ENCODE measurements around the gene DIPK1C. TPM values are rescaled to one million over a fixed set of nuclear protein-coding genes. Genes with fewer than 3 reads are reported as not detected.

Gene DIPK1C
- total RNA-seq, 1 donor from 2014 or later: 5.2 TPM

- no peak overlapping the region for H3K9ac ChIP-seq (ENCODE audit: low read depth in 1 of 3, low read length in 3 of 3)
- no peak overlapping the region for H3K4me3 ChIP-seq (ENCODE audit: low read length in 3 of 3)
- H3K4me1 ChIP-seq (ENCODE audit: control insufficient read depth in 3 of 3, insufficient read depth in 3 of 3, low read length in 3 of 3): peaks cover 1 to 3% (median 3%) of the 10 kb centered on the region in 3 donors
- H3K9me3 ChIP-seq (ENCODE audit: control insufficient read depth in 3 of 3, low read length in 3 of 3): peaks cover 0 to 3% (median 0%) of the 10 kb centered on the region in 3 donors
- H3K36me3 ChIP-seq (ENCODE audit: control insufficient read depth in 3 of 3, insufficient read depth in 3 of 3, low read length in 3 of 3): no peaks in the 10 kb centered on the region
- peaks cover 0 to 5% (median 0%) of the 10 kb centered on the region in 3 donors for H3K27me3 ChIP-seq (ENCODE audit: control insufficient read depth in 3 of 3, insufficient read depth in 3 of 3, low read length in 3 of 3)
- no peak overlapping the region for H3K27ac ChIP-seq (ENCODE audit: low read depth, low read length)
These were observed 26.1 kb downstream of the DIPK1C start for GRCh38 chr18:74430806-74431571.

DNA sequence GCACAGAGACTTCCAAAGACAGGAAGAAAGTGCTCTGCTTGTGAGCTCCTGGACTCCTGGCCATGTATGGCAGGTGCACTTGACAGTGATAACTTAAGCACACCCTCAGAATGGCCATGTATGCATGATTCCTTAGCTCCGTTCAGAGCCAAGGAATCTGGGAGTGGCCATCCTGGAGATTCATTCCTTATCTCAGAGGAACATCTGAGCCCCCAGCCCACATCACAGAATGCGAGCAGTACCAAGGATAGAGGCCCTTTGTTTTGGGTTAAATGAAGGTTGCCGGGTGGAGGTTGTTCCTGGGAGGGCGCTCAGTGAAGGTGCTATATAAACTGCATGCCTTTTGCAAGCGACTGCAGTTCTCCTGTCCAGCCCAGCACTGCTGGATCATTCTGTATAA is 26.9 kb downstream of the DIPK1C start:
- Histone ChIP-seq H3K27ac (ENCODE audit: low read depth, low read length) (no peak overlapping the region), H3K27me3 (ENCODE audit: control insufficient read depth in 3 of 3, insufficient read depth in 3 of 3, low read length in 3 of 3) (peaks cover 0 to 5% (median 0%) of the 10 kb centered on the region in 3 donors), H3K36me3 (ENCODE audit: control insufficient read depth in 3 of 3, insufficient read depth in 3 of 3, low read length in 3 of 3) (no peaks in the 10 kb centered on the region), H3K9me3 (ENCODE audit: control insufficient read depth in 3 of 3, low read length in 3 of 3) (peaks cover 0 to 3% (median 0%) of the 10 kb centered on the region in 3 donors), H3K9ac (ENCODE audit: low read depth in 1 of 3, low read length in 3 of 3) (no peak overlapping the region), H3K4me1 (ENCODE audit: control insufficient read depth in 3 of 3, insufficient read depth in 3 of 3, low read length in 3 of 3) (no peaks in the 10 kb centered on the region), H3K4me3 (ENCODE audit: low read length in 3 of 3) (no peak overlapping the region)

DNA sequence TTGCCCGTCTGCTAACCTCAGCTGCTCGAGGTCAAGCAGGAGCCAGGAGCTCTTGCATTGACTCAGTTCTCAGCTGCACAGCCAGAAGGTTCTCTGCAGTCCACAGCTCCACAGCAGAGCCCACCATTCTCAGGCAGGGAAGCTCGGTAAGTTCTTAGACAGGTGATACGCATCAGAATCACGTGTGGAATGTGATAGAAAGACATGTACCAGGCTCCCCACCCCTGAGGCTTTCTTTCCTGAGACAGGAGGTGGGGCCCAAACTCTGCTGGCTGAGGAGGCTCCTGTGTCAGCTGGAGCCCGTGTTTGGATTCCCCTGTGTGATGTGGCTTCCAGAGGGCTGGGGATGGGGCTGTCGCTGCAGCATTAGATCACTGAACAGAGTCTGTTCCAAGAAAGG is 28.0 kb downstream of the DIPK1C start:
- Histone ChIP-seq H3K4me1 (ENCODE audit: control insufficient read depth in 3 of 3, insufficient read depth in 3 of 3, low read length in 3 of 3) (no peaks in the 10 kb centered on the region), H3K9ac (ENCODE audit: low read depth in 1 of 3, low read length in 3 of 3) (no peak overlapping the region), H3K9me3 (ENCODE audit: control insufficient read depth in 3 of 3, low read length in 3 of 3) (peaks cover 0 to 3% (median 2%) of the 10 kb centered on the region in 3 donors), H3K4me3 (ENCODE audit: low read length in 3 of 3) (no peak overlapping the region), H3K27me3 (ENCODE audit: control insufficient read depth in 3 of 3, insufficient read depth in 3 of 3, low read length in 3 of 3) (peaks cover 0 to 5% (median 0%) of the 10 kb centered on the region in 3 donors), H3K27ac (ENCODE audit: low read depth, low read length) (no peak overlapping the region), H3K36me3 (ENCODE audit: control insufficient read depth in 3 of 3, insufficient read depth in 3 of 3, low read length in 3 of 3) (no peaks in the 10 kb centered on the region)

- Histone ChIP-seq H3K4me3 (ENCODE audit: low read length in 3 of 3) (no peak overlapping the region), H3K9me3 (ENCODE audit: control insufficient read depth in 3 of 3, low read length in 3 of 3) (peaks cover 0 to 3% (median 2%) of the 10 kb centered on the region in 3 donors), H3K9ac (ENCODE audit: low read depth in 1 of 3, low read length in 3 of 3) (no peak overlapping the region), H3K4me1 (ENCODE audit: control insufficient read depth in 3 of 3, insufficient read depth in 3 of 3, low read length in 3 of 3) (no peaks in the 10 kb centered on the region), H3K27ac (ENCODE audit: low read depth, low read length) (no peak overlapping the region), H3K36me3 (ENCODE audit: control insufficient read depth in 3 of 3, insufficient read depth in 3 of 3, low read length in 3 of 3) (no peaks in the 10 kb centered on the region), H3K27me3 (ENCODE audit: control insufficient read depth in 3 of 3, insufficient read depth in 3 of 3, low read length in 3 of 3) (peaks cover 0 to 5% (median 0%) of the 10 kb centered on the region in 3 donors)
These were observed 29.5 kb downstream of the DIPK1C start for GRCh38 chr18:74427442-74428112.

- no peak overlapping the region for H3K27ac ChIP-seq (ENCODE audit: low read depth, low read length)
- no peaks in the 10 kb centered on the region for H3K36me3 ChIP-seq (ENCODE audit: control insufficient read depth in 3 of 3, insufficient read depth in 3 of 3, low read length in 3 of 3)
- H3K9me3 ChIP-seq (ENCODE audit: control insufficient read depth in 3 of 3, low read length in 3 of 3): peaks cover 0 to 3% (median 2%) of the 10 kb centered on the region in 3 donors
- no peak overlapping the region for H3K9ac ChIP-seq (ENCODE audit: low read depth in 1 of 3, low read length in 3 of 3)
- peaks cover 0 to 5% (median 0%) of the 10 kb centered on the region in 3 donors for H3K27me3 ChIP-seq (ENCODE audit: control insufficient read depth in 3 of 3, insufficient read depth in 3 of 3, low read length in 3 of 3)
- H3K4me3 ChIP-seq (ENCODE audit: low read length in 3 of 3): no peak overlapping the region
- peaks cover 0 to 2% (median under 1%) of the 10 kb centered on the region in 3 donors for H3K4me1 ChIP-seq (ENCODE audit: control insufficient read depth in 3 of 3, insufficient read depth in 3 of 3, low read length in 3 of 3)
These were observed 31.2 kb downstream of the DIPK1C start for GRCh38 chr18:74425876-74426275.

- peaks cover 0 to 3% (median 2%) of the 10 kb centered on the region in 3 donors for H3K9me3 ChIP-seq (ENCODE audit: control insufficient read depth in 3 of 3, low read length in 3 of 3)
- no peak overlapping the region for H3K4me3 ChIP-seq (ENCODE audit: low read length in 3 of 3)
- H3K9ac ChIP-seq (ENCODE audit: low read depth in 1 of 3, low read length in 3 of 3): no peak overlapping the region
- peaks cover 0 to 4% (median 2%) of the 10 kb centered on the region in 3 donors for H3K4me1 ChIP-seq (ENCODE audit: control insufficient read depth in 3 of 3, insufficient read depth in 3 of 3, low read length in 3 of 3)
- no peak overlapping the region for H3K27ac ChIP-seq (ENCODE audit: low read depth, low read length)
- peaks cover 0 to 5% (median 0%) of the 10 kb centered on the region in 3 donors for H3K27me3 ChIP-seq (ENCODE audit: control insufficient read depth in 3 of 3, insufficient read depth in 3 of 3, low read length in 3 of 3)
- H3K36me3 ChIP-seq (ENCODE audit: control insufficient read depth in 3 of 3, insufficient read depth in 3 of 3, low read length in 3 of 3): no peaks in the 10 kb centered on the region
These were observed 31.9 kb downstream of the DIPK1C start for GRCh38 chr18:74425161-74425560.

DNA sequence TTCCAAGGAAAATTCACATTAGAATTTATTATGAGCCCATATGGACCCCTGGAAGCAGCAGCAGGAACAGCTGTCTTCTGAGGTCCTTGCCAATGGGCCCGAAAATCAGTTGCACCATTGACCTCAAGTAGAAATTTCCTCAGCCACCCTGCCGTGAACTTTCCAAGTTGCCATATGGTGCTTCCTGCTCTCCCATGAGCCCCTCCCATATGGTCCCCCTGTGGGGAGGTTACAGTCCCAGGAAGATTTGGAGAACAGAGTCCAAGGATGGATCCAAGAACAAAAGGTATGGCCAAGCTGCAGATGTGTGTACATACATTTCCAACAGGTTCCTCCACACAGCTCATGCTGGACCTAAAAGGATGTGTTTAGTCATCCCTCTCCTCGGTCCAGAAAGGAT is 34.6 kb downstream of the DIPK1C start:
- H3K4me3 ChIP-seq (ENCODE audit: low read length in 3 of 3): no peak overlapping the region
- H3K9ac ChIP-seq (ENCODE audit: low read depth in 1 of 3, low read length in 3 of 3): no peak overlapping the region
- H3K27me3 ChIP-seq (ENCODE audit: control insufficient read depth in 3 of 3, insufficient read depth in 3 of 3, low read length in 3 of 3): peaks cover 0 to 3% (median 0%) of the 10 kb centered on the region in 3 donors
- H3K27ac ChIP-seq (ENCODE audit: low read depth, low read length): no peak overlapping the region
- H3K9me3 ChIP-seq (ENCODE audit: control insufficient read depth in 3 of 3, low read length in 3 of 3): peaks cover 0 to 3% (median 2%) of the 10 kb centered on the region in 3 donors
- H3K36me3 ChIP-seq (ENCODE audit: control insufficient read depth in 3 of 3, insufficient read depth in 3 of 3, low read length in 3 of 3): no peaks in the 10 kb centered on the region
- H3K4me1 ChIP-seq (ENCODE audit: control insufficient read depth in 3 of 3, insufficient read depth in 3 of 3, low read length in 3 of 3): peaks cover 0 to 4% (median 2%) of the 10 kb centered on the region in 3 donors

- H3K9ac ChIP-seq (ENCODE audit: low read depth in 1 of 3, low read length in 3 of 3): peak overlapping the region in 1 of 3 donors; percentile 16
- H3K4me1 ChIP-seq (ENCODE audit: control insufficient read depth in 3 of 3, insufficient read depth in 3 of 3, low read length in 3 of 3): peaks cover 0 to 5% (median 4%) of the 10 kb centered on the region in 3 donors
- H3K27ac ChIP-seq (ENCODE audit: low read depth, low read length): no peak overlapping the region
- H3K4me3 ChIP-seq (ENCODE audit: low read length in 3 of 3): no peak overlapping the region
- peaks cover 0 to 3% (median 0%) of the 10 kb centered on the region in 3 donors for H3K27me3 ChIP-seq (ENCODE audit: control insufficient read depth in 3 of 3, insufficient read depth in 3 of 3, low read length in 3 of 3)
- peaks cover 0 to 2% (median 0%) of the 10 kb centered on the region in 3 donors for H3K9me3 ChIP-seq (ENCODE audit: control insufficient read depth in 3 of 3, low read length in 3 of 3)
- no peaks in the 10 kb centered on the region for H3K36me3 ChIP-seq (ENCODE audit: control insufficient read depth in 3 of 3, insufficient read depth in 3 of 3, low read length in 3 of 3)
These were observed 36.2 kb downstream of the DIPK1C start for GRCh38 chr18:74420926-74421325.

- Histone ChIP-seq H3K4me3 (ENCODE audit: low read length in 3 of 3) (no peak overlapping the region), H3K36me3 (ENCODE audit: control insufficient read depth in 3 of 3, insufficient read depth in 3 of 3, low read length in 3 of 3) (no peaks in the 10 kb centered on the region), H3K27ac (ENCODE audit: low read depth, low read length) (no peak overlapping the region), H3K4me1 (ENCODE audit: control insufficient read depth in 3 of 3, insufficient read depth in 3 of 3, low read length in 3 of 3) (peaks cover 0 to 6% (median 4%) of the 10 kb centered on the region in 3 donors), H3K9ac (ENCODE audit: low read depth in 1 of 3, low read length in 3 of 3) (peak overlapping the region in 1 of 3 donors; percentile 16), H3K27me3 (ENCODE audit: control insufficient read depth in 3 of 3, insufficient read depth in 3 of 3, low read length in 3 of 3) (peaks cover 0 to 3% (median 0%) of the 10 kb centered on the region in 3 donors), H3K9me3 (ENCODE audit: control insufficient read depth in 3 of 3, low read length in 3 of 3) (peaks cover 0 to 2% (median 0%) of the 10 kb centered on the region in 3 donors)
These were observed 36.6 kb downstream of the DIPK1C start for GRCh38 chr18:74420481-74420880.

- Histone ChIP-seq H3K9ac (ENCODE audit: low read depth in 1 of 3, low read length in 3 of 3) (no peak overlapping the region), H3K27ac (ENCODE audit: low read depth, low read length) (no peak overlapping the region), H3K36me3 (ENCODE audit: control insufficient read depth in 3 of 3, insufficient read depth in 3 of 3, low read length in 3 of 3) (no peaks in the 10 kb centered on the region), H3K27me3 (ENCODE audit: control insufficient read depth in 3 of 3, insufficient read depth in 3 of 3, low read length in 3 of 3) (peaks cover 0 to 3% (median 0%) of the 10 kb centered on the region in 3 donors), H3K4me1 (ENCODE audit: control insufficient read depth in 3 of 3, insufficient read depth in 3 of 3, low read length in 3 of 3) (peaks cover 0 to 6% (median 4%) of the 10 kb centered on the region in 3 donors), H3K9me3 (ENCODE audit: control insufficient read depth in 3 of 3, low read length in 3 of 3) (no peaks in the 10 kb centered on the region), H3K4me3 (ENCODE audit: low read length in 3 of 3) (no peak overlapping the region)
These were observed 37.3 kb downstream of the DIPK1C start for GRCh38 chr18:74419761-74420160.
